Measurements from ENCODE around the gene CPED1.

Gene CPED1

DNA sequence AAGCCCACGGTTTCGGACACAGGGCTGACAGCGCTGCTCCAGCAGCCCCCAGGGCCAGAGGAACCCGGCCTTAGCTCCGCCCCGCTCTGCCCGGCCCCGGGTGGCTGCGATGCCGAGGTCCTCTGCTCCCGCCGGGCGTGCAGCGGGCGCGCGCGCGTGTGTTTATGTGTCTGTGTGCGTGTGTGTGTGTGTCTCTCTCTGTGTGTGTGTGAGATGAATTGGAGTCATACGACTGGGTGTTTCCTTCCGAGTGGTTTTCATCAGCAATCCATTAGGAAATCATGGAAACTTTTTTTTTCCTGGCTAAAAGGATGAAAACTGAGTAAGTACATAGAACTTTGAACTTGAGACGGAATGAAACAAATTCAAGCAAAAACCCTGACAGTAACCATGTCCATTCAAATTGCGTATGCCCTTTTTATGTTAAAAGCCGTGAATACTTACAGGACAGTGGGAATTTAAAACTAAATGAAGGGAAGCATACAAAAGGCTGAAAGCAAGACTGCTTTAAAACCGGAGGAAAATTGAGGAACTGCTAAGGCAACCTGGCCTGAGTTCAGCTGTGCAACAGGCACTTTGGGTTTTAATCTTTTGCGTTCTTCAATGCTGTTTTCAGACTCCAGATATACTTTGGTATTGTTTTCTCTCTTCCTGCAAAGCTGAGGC, at the start of gene CPED1:
CPED1 (plus strand) TSS at position 121 of the 666 bp plus-strand sequence. CDS start 911 bp downstream, outside the sequence.
- no peak within 1 kb of the TSS for H3K9ac ChIP-seq
- no peaks in the 10 kb centered on the region for H3K27me3 ChIP-seq (ENCODE audit: control insufficient read depth, insufficient read depth, low read length)
- H3K4me2 ChIP-seq (ENCODE audit: low read length), result peak within 1 kb of the TSS; percentile 66
- H3K4me3 ChIP-seq (ENCODE audit: low read depth, low read length), result peak within 1 kb of the TSS; percentile 49
- H3K9me3 ChIP-seq (ENCODE audit: control insufficient read depth, low read length), result no peaks in the 10 kb centered on the region
- peak within 1 kb of the TSS; percentile 14 for H2AFZ ChIP-seq
- no peaks in the 10 kb centered on the region for H3K4me1 ChIP-seq
- no peaks in the 10 kb centered on the region for H3K36me3 ChIP-seq (ENCODE audit: control insufficient read depth, insufficient read depth, low read length)
- peak within 1 kb of the TSS; percentile 3 for H3K27ac ChIP-seq
- no peak for TF ChIP-seq CTCF (IDR thresholded peaks at IDR 0.05)
- H3K79me2 ChIP-seq, result no peaks in the 10 kb centered on the region

DNA sequence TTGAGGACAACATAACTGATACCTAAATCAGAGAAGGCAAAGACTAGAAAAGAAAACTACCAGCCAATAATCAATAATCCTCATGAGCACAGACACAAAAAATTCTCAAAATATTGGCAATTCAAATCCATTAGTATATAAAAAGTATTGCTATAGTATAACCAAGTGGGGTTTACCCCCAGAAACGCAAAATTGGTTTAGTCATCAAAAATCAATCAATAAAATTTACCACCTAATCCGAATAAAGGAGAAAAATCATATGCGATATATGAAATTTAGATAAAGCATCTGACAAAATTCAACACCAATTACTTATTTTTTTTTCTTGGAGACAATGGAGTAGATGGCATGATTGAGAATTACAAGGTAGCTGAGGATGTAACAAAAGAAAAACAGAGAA, 49.2 kb upstream of the CPED1 start:
- Histone ChIP-seq H3K4me3 (ENCODE audit: low read depth, low read length) (no peak overlapping the region), H3K36me3 (ENCODE audit: control insufficient read depth, insufficient read depth, low read length) (no peaks in the 10 kb centered on the region), H3K9me3 (ENCODE audit: control insufficient read depth, low read length) (no peaks in the 10 kb centered on the region), H3K4me2 (ENCODE audit: low read length) (no peak overlapping the region), H2AFZ (no peak overlapping the region), H3K79me2 (no peaks in the 10 kb centered on the region), H3K27me3 (ENCODE audit: control insufficient read depth, insufficient read depth, low read length) (no peaks in the 10 kb centered on the region), H3K9ac (no peak overlapping the region), H3K27ac (no peak overlapping the region), H3K4me1 (no peaks in the 10 kb centered on the region)
- no peak for TF ChIP-seq CTCF (IDR thresholded peaks at IDR 0.05)

DNA sequence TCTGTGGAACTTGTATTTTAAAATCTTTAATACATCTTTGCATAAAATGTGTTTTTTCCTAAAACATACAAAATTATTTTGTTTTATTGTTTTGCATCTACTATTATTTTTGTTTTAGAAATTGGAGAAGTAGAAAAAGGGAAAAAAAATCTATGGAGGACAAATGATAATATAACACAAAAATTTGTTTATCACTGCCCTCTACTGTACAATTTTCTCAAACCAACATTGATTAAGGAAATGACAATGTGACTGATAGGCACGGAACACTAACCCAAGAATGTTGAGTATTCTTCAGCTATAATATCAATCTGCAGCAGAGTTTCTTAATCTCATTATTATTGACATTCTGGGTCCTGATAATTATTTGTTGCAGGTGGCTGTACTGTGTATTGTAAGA, 47.4 kb upstream of the CPED1 start:
- peak; percentile 42 for TF ChIP-seq CTCF (IDR thresholded peaks at IDR 0.05)

DNA sequence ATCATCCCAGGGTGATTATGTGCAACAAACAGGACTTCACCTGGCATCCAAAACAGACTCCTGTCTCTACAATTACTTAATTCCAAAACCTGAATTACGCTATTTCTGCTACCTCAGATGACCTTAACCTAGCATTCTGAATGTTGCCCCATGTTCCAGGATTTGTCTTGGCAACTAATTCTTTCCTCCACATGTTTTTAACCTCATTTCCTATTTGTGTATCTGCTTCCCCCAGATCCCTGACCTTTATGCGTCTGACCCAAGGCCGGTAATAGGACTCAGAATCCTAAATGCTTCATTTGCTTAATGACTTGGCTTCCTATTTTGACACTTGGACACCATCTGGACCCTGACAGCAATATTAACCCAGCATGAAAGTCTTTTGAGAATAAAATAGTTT, 46.7 kb upstream of the CPED1 start:
- H3K27ac ChIP-seq, result no peak overlapping the region

More for the DNA sequence above, 47.4 kb upstream of the CPED1 start:
- Histone ChIP-seq H3K27ac (no peak overlapping the region), H3K36me3 (ENCODE audit: control insufficient read depth, insufficient read depth, low read length) (no peaks in the 10 kb centered on the region), H3K4me1 (no peaks in the 10 kb centered on the region), H3K4me2 (ENCODE audit: low read length) (no peak overlapping the region), H3K9ac (no peak overlapping the region), H3K27me3 (ENCODE audit: control insufficient read depth, insufficient read depth, low read length) (no peaks in the 10 kb centered on the region), H3K9me3 (ENCODE audit: control insufficient read depth, low read length) (no peaks in the 10 kb centered on the region), H3K79me2 (no peaks in the 10 kb centered on the region), H3K4me3 (ENCODE audit: low read depth, low read length) (no peak overlapping the region), H2AFZ (no peak overlapping the region)

More for the DNA sequence above, 46.7 kb upstream of the CPED1 start:
- Histone ChIP-seq H3K27me3 (ENCODE audit: control insufficient read depth, insufficient read depth, low read length) (no peaks in the 10 kb centered on the region), H3K9me3 (ENCODE audit: control insufficient read depth, low read length) (no peaks in the 10 kb centered on the region), H2AFZ (no peak overlapping the region), H3K79me2 (no peaks in the 10 kb centered on the region), H3K36me3 (ENCODE audit: control insufficient read depth, insufficient read depth, low read length) (no peaks in the 10 kb centered on the region), H3K4me2 (ENCODE audit: low read length) (no peak overlapping the region), H3K9ac (no peak overlapping the region), H3K4me1 (no peaks in the 10 kb centered on the region), H3K4me3 (ENCODE audit: low read depth, low read length) (no peak overlapping the region)
- TF ChIP-seq CTCF (IDR thresholded peaks at IDR 0.05), result no peak
